ENCODE data around the gene ZDHHC5.

DNA sequence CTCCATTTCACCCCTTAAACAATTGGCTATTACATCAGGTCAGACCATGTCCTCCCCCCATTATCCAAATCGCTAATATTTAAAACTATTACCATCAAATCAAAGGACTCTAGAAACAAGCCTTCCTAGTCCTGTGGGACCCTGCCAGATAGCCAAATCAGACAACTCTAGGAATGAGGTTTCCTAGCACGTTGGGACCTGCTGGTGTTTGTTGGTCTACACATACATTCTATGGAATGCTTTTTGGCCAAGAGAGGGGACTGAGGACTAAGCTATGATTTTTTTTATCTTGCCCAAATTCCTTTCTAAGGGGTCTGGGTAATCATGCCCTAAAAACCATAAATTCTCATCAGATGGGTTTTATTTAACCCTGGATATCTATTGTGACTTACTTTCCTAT is 59.3 kb downstream of the ZDHHC5 start:
- no peak for TF ChIP-seq FOXK2 (IDR thresholded peaks at IDR 0.05)
- TF ChIP-seq NFRKB (IDR thresholded peaks at IDR 0.05): no peak
- no peak for TF ChIP-seq BHLHE40 (IDR thresholded peaks at IDR 0.05; ENCODE audit: borderline replicate concordance)
- TF ChIP-seq SUZ12 (IDR thresholded peaks at IDR 0.05): no peak
- no peak for TF ChIP-seq FOXM1 (IDR thresholded peaks at IDR 0.05; ENCODE audit: borderline replicate concordance)
- no peak for TF ChIP-seq ELF4 (IDR thresholded peaks at IDR 0.05)
- no peak for TF ChIP-seq CTBP1 (IDR thresholded peaks at IDR 0.05; ENCODE audit: borderline replicate concordance)
- no peak for TF ChIP-seq L3MBTL2 (conservative IDR thresholded peaks at IDR 0.05)
- TF ChIP-seq LEF1 (IDR thresholded peaks at IDR 0.05; ENCODE audit: borderline replicate concordance): no peak

Measured in HEK293T (cell line).